Mesenchymal stem cell (in vitro differentiated cells and primary cell): ENCODE results near the gene NDUFAF2.

Experiments used
- DNase-seq: peaks from one replicate; pipeline ENCODE4 v3.0.0-alpha.2; 2013
- H2AFZ ChIP-seq: one replicate; pipeline ENCODE4 v1.6.1; 2013; ENCODE audit warnings: low read depth, mild to moderate bottlenecking, control low read depth, inconsistent platforms, low read length, moderate library complexity
- H2AK5ac ChIP-seq: 2 replicates; pipeline ENCODE4 v1.6.1; 2013; ENCODE audit warnings: low read length, moderate library complexity, mild to moderate bottlenecking, inconsistent platforms; ENCODE audit not compliant: severe bottlenecking
- H2BK120ac ChIP-seq: one replicate; pipeline ENCODE4 v1.6.1; 2013; ENCODE audit warnings: low read depth, mild to moderate bottlenecking, inconsistent platforms, low read length, moderate library complexity
- H2BK12ac ChIP-seq, 2 experiments: one replicate each; pipeline ENCODE4 v1.6.1; 2013; ENCODE audit warnings: inconsistent platforms in 2 of 2, low read length in 2 of 2, mild to moderate bottlenecking in 2 of 2, moderate library complexity in 2 of 2, control low read depth in 1 of 2
- H2BK15ac ChIP-seq: one replicate; pipeline ENCODE4 v1.6.1; 2013; ENCODE audit warnings: mild to moderate bottlenecking, low read depth, inconsistent platforms; ENCODE audit not compliant: poor library complexity, severe bottlenecking
- H2BK5ac ChIP-seq: 2 replicates; pipeline ENCODE4 v1.6.1; 2013; ENCODE audit warnings: low read depth, mild to moderate bottlenecking, low read length, control low read depth, inconsistent platforms; ENCODE audit not compliant: poor library complexity, severe bottlenecking
- H3K14ac ChIP-seq, 2 experiments: one replicate each; pipeline ENCODE4 v1.6.1; 2013; ENCODE audit warnings: inconsistent platforms in 2 of 2, low read length in 2 of 2, control low read depth in 1 of 2, mild to moderate bottlenecking in 1 of 2, moderate library complexity in 1 of 2
- H3K18ac ChIP-seq, 2 experiments: one replicate each; pipeline ENCODE4 v1.6.1; 2013; ENCODE audit warnings: inconsistent platforms in 2 of 2, low read length in 2 of 2, control low read depth in 1 of 2, low read depth in 1 of 2, mild to moderate bottlenecking in 1 of 2
- H3K23ac ChIP-seq, 2 experiments: one replicate each; pipeline ENCODE4 v1.6.1; 2013; ENCODE audit warnings: inconsistent platforms in 2 of 2, low read length in 2 of 2, mild to moderate bottlenecking in 2 of 2, moderate library complexity in 2 of 2, control low read depth in 1 of 2
- H3K27ac ChIP-seq: 2 replicates; pipeline ENCODE4 v1.5.1; 2013; ENCODE audit warnings: mild to moderate bottlenecking, moderate library complexity, low read length, control low read depth, inconsistent platforms; ENCODE audit not compliant: poor library complexity, severe bottlenecking
- H3K27me3 ChIP-seq, 2 experiments: 2 replicates each; pipeline versions ENCODE4 v1.6.1 to v1.7.0; 2013; ENCODE audit warnings: low read length in 2 of 2, mild to moderate bottlenecking in 2 of 2, moderate library complexity in 2 of 2, control low read depth in 1 of 2, inconsistent platforms in 1 of 2; ENCODE audit not compliant: control insufficient read depth in 1 of 2, insufficient read depth in 1 of 2
- H3K36me3 ChIP-seq, 2 experiments: 2 replicates each; pipeline versions ENCODE4 v1.6.1 to v1.7.0; 2013; ENCODE audit warnings: low read length in 2 of 2, control low read depth in 1 of 2, inconsistent platforms in 1 of 2, low read depth in 1 of 2, mild to moderate bottlenecking in 1 of 2; ENCODE audit not compliant: insufficient read depth in 2 of 2, control insufficient read depth in 1 of 2
- H3K4ac ChIP-seq, 2 experiments: one replicate each; pipeline ENCODE4 v1.6.1; 2013; ENCODE audit warnings: inconsistent platforms in 2 of 2, low read length in 2 of 2, mild to moderate bottlenecking in 2 of 2, moderate library complexity in 2 of 2, control low read depth in 1 of 2, low read depth in 1 of 2
- H3K4me1 ChIP-seq: 2 replicates; pipeline ENCODE4 v1.6.1; 2013; ENCODE audit warnings: low read depth, low read length, control low read depth; ENCODE audit not compliant: control insufficient read depth, insufficient read depth
- H3K4me2 ChIP-seq: 2 replicates; pipeline ENCODE4 v1.6.1; 2013; ENCODE audit warnings: low read length, mild to moderate bottlenecking, inconsistent platforms; ENCODE audit not compliant: poor library complexity, severe bottlenecking
- H3K4me3 ChIP-seq, 2 experiments: 2 replicates each; pipeline versions ENCODE4 v1.5.1 to v1.7.0; 2013; ENCODE audit warnings: low read length in 2 of 2, mild to moderate bottlenecking in 2 of 2, control low read depth in 1 of 2, low read depth in 1 of 2; ENCODE audit not compliant: insufficient read depth in 1 of 2
- H3K79me1 ChIP-seq: replicated peaks from 2 replicates; pipeline ENCODE4 v1.6.1; 2013; ENCODE audit warnings: mild to moderate bottlenecking, control low read depth, low read length, inconsistent platforms; ENCODE audit not compliant: poor library complexity, severe bottlenecking
- H3K9ac ChIP-seq: 2 replicates; pipeline ENCODE4 v1.7.0; 2013; ENCODE audit warnings: mild to moderate bottlenecking, low read length, moderate library complexity
- H3K9me3 ChIP-seq: 2 replicates; pipeline ENCODE4 v1.7.0; 2013; ENCODE audit warnings: mild to moderate bottlenecking, low read length; ENCODE audit not compliant: control insufficient read depth
- H4K8ac ChIP-seq: one replicate; pipeline ENCODE4 v1.6.1; 2013; ENCODE audit warnings: inconsistent platforms, mild to moderate bottlenecking, low read length, moderate library complexity
- H4K91ac ChIP-seq: one replicate; pipeline ENCODE4 v1.6.1; 2013; ENCODE audit warnings: mild to moderate bottlenecking, low read length, inconsistent platforms
- WGBS: methylation state at CpG from one replicate; pipeline ENCODE4 v1.1.7; 2013; ENCODE audit warnings: mixed read lengths; 5-methylcytosine and 5-hydroxymethylcytosine counted together

Gene NDUFAF2

GRCh38 chr5:61163905-61164304 is 218.9 kb downstream of the NDUFAF2 start:
- 98% methylated on average over 13 of the region's 13 CpGs for WGBS
- H3K4me3 ChIP-seq: peak overlapping the region in 1 of 2 experiments; percentile 98
- no peak overlapping the region for H3K27ac ChIP-seq
- H3K27me3 ChIP-seq: no peaks in the 10 kb centered on the region
- H3K4me2 ChIP-seq: no peak overlapping the region
- no peaks in the 10 kb centered on the region for H3K9me3 ChIP-seq
- peak overlapping the region in 1 of 2 experiments; percentile 41 for H2BK12ac ChIP-seq
- peaks cover 6% of the 10 kb centered on the region for H3K79me1 ChIP-seq
- no peak overlapping the region for H3K4ac ChIP-seq
- no peak overlapping the region for H4K8ac ChIP-seq
- no peak overlapping the region for H2AFZ ChIP-seq
- H4K91ac ChIP-seq: no peak overlapping the region
- H3K4me1 ChIP-seq: peaks cover 4% of the 10 kb centered on the region
- no peak overlapping the region for H2AK5ac ChIP-seq
- H3K36me3 ChIP-seq: peaks cover 0 to 20% of the 10 kb centered on the region in 2 experiments
- no peak overlapping the region for H2BK15ac ChIP-seq
- no peak for DNase-seq
- H2BK120ac ChIP-seq: no peak overlapping the region
- no peak overlapping the region for H3K18ac ChIP-seq
- no peak overlapping the region for H3K14ac ChIP-seq
- no peak overlapping the region for H2BK5ac ChIP-seq
- H3K9ac ChIP-seq: peak overlapping the region; percentile 98
- no peak overlapping the region for H3K23ac ChIP-seq

DNA sequence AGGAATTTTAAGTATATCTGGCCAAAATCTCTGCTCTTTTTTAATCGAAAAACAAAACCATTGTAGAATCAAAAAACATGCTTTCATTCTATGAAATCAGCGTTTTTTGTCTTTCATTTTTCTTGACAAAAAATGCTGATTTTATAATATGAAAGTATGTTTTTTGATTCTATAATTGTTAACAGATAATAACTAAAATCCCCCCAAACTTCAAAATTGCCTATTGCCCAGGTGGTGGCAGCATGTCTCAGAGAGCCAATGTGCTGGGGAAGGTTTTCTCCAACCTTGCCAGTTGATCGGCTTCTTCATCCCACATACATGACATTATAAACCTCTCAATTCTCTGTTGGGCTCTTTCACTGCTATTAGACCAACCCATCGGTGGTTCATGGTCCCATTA is 222.4 kb downstream of the NDUFAF2 start:
- Histone ChIP-seq H3K23ac (no peak overlapping the region), H3K4me3 (no peak overlapping the region), H3K27ac (no peak overlapping the region), H2BK12ac (no peak overlapping the region), H2BK15ac (no peak overlapping the region), H2BK120ac (no peak overlapping the region), H3K4ac (no peak overlapping the region), H3K18ac (no peak overlapping the region), H4K8ac (no peak overlapping the region), H2AFZ (no peak overlapping the region), H3K4me2 (no peak overlapping the region), H4K91ac (no peak overlapping the region), H3K14ac (no peak overlapping the region), H3K27me3 (no peaks in the 10 kb centered on the region), H2BK5ac (no peak overlapping the region), H3K9ac (peak overlapping the region; percentile 22), H3K79me1 (peaks cover 6% of the 10 kb centered on the region), H3K4me1 (peaks cover 4% of the 10 kb centered on the region), H2AK5ac (no peak overlapping the region), H3K9me3 (no peaks in the 10 kb centered on the region), H3K36me3 (no peaks in the 10 kb centered on the region)
- peak; percentile 39 for DNase-seq
- 77% methylated on average over 2 of the region's 4 CpGs for WGBS

DNA sequence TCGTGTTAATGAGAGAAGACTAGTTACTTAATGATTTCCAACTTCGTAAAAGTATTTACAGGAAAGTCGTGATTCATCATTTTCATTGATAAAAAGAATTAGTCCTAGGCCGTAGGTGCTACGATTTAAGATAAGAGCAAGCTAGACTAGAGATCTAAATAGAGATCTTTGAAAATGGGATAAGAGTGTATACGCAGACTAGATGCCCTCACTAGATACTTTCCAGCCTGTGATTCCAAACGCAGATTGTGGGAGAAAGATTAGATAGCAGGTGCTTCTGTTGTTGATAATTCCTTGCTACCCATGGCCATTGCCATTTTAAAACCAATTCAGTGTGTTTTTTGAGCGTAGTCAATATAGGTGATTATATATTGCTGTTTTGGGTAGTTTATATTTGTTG is 223.9 kb downstream of the NDUFAF2 start:
- Histone ChIP-seq H3K4me3 (no peak overlapping the region), H2BK15ac (no peak overlapping the region)
- WGBS: 94% methylated on average over 7 of the region's 8 CpGs

GRCh38 chr5:61171479-61171878 is 226.5 kb downstream of the NDUFAF2 start:
- H3K4me1 ChIP-seq: no peaks in the 10 kb centered on the region
- H3K18ac ChIP-seq: no peak overlapping the region
- no peak overlapping the region for H3K4me3 ChIP-seq
- no peak overlapping the region for H2BK12ac ChIP-seq
- no peak overlapping the region for H2BK15ac ChIP-seq
- no peak overlapping the region for H3K14ac ChIP-seq
- H3K27ac ChIP-seq: no peak overlapping the region
- no CpG with 5 or more reads among the region's 1 CpG for WGBS
- H3K4ac ChIP-seq: no peak overlapping the region
- no peak overlapping the region for H4K91ac ChIP-seq
- H3K9ac ChIP-seq: no peak overlapping the region
- H3K9me3 ChIP-seq: no peaks in the 10 kb centered on the region
- no peak overlapping the region for H2AK5ac ChIP-seq
- no peak overlapping the region for H3K23ac ChIP-seq
- no peak overlapping the region for H2BK120ac ChIP-seq
- H4K8ac ChIP-seq: no peak overlapping the region
- no peaks in the 10 kb centered on the region for H3K79me1 ChIP-seq
- DNase-seq: no peak
- H3K4me2 ChIP-seq: no peak overlapping the region
- H3K36me3 ChIP-seq: no peaks in the 10 kb centered on the region
- H2AFZ ChIP-seq: no peak overlapping the region
- no peaks in the 10 kb centered on the region for H3K27me3 ChIP-seq
- no peak overlapping the region for H2BK5ac ChIP-seq

More for the DNA sequence above, 223.9 kb downstream of the NDUFAF2 start:
- Histone ChIP-seq H2AFZ (no peak overlapping the region), H2BK5ac (no peak overlapping the region), H3K27ac (no peak overlapping the region), H3K18ac (no peak overlapping the region), H3K9me3 (no peaks in the 10 kb centered on the region), H3K4me2 (no peak overlapping the region), H2BK12ac (no peak overlapping the region), H3K4ac (no peak overlapping the region), H4K91ac (no peak overlapping the region), H4K8ac (no peak overlapping the region), H3K14ac (no peak overlapping the region), H2BK120ac (no peak overlapping the region), H3K27me3 (no peaks in the 10 kb centered on the region), H3K79me1 (peaks cover 4% of the 10 kb centered on the region), H3K23ac (no peak overlapping the region), H2AK5ac (no peak overlapping the region), H3K4me1 (peaks cover 2% of the 10 kb centered on the region), H3K36me3 (no peaks in the 10 kb centered on the region), H3K9ac (no peak overlapping the region)
- no peak for DNase-seq
